Activated T-helper 17 cell treated with anti-CD3 and anti-CD28 coated beads, Interleukin-2, amount 50 U/mL, for 72 hours (primary cell): ENCODE data around the gene KLF7. TPM values are rescaled to one million over a fixed set of nuclear protein-coding genes. Genes with fewer than 3 reads are reported as not detected.
A peak's percentile ranks its signal among the peaks of the same experiment; 100 is the strongest.

ENCODE experiments used
- ATAC-seq: fragments of 150-1000 bp; cut with Tn5 transposase; replicated peaks from 2 replicates; pipeline ENCODE4 v1.10.0; 2021; ENCODE audit warnings: mild to moderate bottlenecking, moderate library complexity
- H3K27ac Mint-ChIP-seq: one replicate; pipeline ENCODE4 v1.8.0; 2022; ENCODE audit warnings: mixed read lengths
- H3K27me3 Mint-ChIP-seq: one replicate; pipeline ENCODE4 v1.8.0; 2022; ENCODE audit warnings: mixed read lengths
- H3K36me3 Mint-ChIP-seq: one replicate; pipeline ENCODE4 v1.8.0; 2022; ENCODE audit warnings: low read depth, mild to moderate bottlenecking, mixed read lengths
- H3K4me1 Mint-ChIP-seq: one replicate; pipeline ENCODE4 v1.8.0; 2022; ENCODE audit warnings: mixed read lengths
- H3K4me3 Mint-ChIP-seq: one replicate; pipeline ENCODE4 v1.8.0; 2022; ENCODE audit warnings: mild to moderate bottlenecking, mixed read lengths
- H3K9me3 Mint-ChIP-seq: one replicate; pipeline ENCODE4 v1.8.0; 2022; ENCODE audit warnings: mixed read lengths
- total RNA-seq, 2 donors: library from RNA; stranded (reverse); gene quantifications; one replicate each; pipeline ENCODE4 v1.2.3, GENCODE V29; 2022

KLF7 gene
- total RNA-seq, 2 donors from 2014 or later, result 32.8 to 40.6 TPM

- Mint-ChIP-seq H3K4me1 (peaks cover 5% of the 10 kb centered on the region), H3K27ac (no peak overlapping the region), H3K9me3 (peaks cover 7% of the 10 kb centered on the region), H3K4me3 (no peak overlapping the region), H3K27me3 (peaks cover 3% of the 10 kb centered on the region), H3K36me3 (no peaks in the 10 kb centered on the region)
- no peak for ATAC-seq
Measured at GRCh38 chr2:207183506-207183905, 17.8 kb upstream of the KLF7 start.

DNA sequence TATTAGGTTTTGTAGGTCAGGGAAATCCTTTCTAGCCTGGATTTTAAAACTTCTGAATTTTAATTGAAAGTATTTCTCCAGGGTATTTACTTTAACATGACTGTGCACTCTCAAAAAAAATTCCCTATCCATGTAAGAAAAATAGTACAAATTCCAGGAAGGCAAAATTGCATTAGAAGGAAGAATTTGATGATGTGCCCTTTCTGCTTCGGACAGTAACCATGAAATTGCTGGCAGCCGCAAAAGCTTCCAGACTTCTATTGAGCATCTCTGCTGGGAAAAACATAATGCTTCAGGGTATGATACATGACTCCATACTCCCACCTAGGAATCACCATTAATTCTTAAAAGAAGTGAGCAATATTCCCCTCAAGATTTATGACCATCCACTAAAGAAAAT, 17.2 kb upstream of the KLF7 start:
- H3K27me3 Mint-ChIP-seq, result peaks cover 3% of the 10 kb centered on the region
- peaks cover 5% of the 10 kb centered on the region for H3K4me1 Mint-ChIP-seq
- no peaks in the 10 kb centered on the region for H3K36me3 Mint-ChIP-seq
- H3K4me3 Mint-ChIP-seq, result no peak overlapping the region
- ATAC-seq, result no peak
- no peak overlapping the region for H3K27ac Mint-ChIP-seq
- H3K9me3 Mint-ChIP-seq, result peaks cover 7% of the 10 kb centered on the region

DNA sequence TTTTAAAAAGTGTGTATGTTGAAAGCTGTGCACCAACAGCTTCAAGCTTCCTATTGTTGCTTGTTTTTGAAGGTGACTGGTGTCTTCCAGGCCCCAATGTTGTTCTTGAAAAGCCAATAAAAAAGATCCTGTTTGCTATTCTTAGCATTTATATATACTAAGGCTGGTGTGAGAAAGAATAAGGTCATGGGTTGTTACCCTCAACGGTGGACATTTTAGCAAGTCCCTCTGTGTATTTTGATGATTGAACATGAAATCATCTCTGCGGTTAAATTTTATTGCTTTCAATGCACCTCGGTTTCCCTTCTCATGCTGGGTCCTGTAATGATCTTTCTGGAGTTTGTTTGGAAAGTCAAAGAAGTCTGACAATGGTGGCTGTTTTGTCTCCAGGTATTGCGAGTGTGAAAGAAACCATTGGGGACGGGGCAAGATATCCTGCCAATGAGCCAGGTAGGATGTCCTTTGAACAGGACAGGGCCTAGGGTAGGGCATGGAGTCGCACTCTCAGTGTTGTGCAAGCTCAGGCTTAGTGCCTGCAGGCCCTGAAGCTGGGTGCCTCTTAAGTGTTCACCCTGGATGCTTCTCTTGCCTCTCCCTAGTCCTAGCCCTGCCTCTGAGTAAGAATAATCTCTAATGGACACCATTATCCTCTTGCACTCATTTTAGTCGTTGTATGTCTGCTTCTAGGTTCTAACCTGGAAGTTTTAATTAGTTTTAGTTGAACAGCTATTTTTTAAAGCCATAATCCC, 16.0 kb upstream of the KLF7 start:
- ATAC-seq, result no peak
- H3K36me3 Mint-ChIP-seq, result no peaks in the 10 kb centered on the region
- H3K9me3 Mint-ChIP-seq, result no peaks in the 10 kb centered on the region
- no peak overlapping the region for H3K4me3 Mint-ChIP-seq
- H3K4me1 Mint-ChIP-seq, result peaks cover 5% of the 10 kb centered on the region
- H3K27me3 Mint-ChIP-seq, result no peaks in the 10 kb centered on the region
- no peak overlapping the region for H3K27ac Mint-ChIP-seq

DNA sequence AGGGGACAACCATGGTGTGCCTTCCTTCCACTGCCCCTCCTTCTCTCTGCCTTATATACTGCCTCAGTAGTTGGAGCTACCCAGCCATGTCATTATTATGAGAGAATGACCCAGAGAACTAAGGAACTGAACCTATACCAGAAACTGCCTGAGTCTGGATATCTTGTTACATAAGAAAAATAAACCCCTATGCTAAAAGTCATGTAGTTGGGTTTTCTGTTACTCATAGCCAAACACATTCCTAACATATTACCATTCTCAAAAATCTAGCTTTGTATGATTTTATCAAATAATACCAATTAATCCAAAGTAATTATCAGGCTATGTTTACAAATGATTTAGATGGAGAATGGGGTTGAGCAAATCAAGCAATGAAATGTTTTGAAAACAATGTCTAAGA, 15.0 kb upstream of the KLF7 start:
- H3K27me3 Mint-ChIP-seq, result no peaks in the 10 kb centered on the region
- H3K4me1 Mint-ChIP-seq, result peaks cover 5% of the 10 kb centered on the region
- H3K4me3 Mint-ChIP-seq, result no peak overlapping the region
- H3K36me3 Mint-ChIP-seq, result no peaks in the 10 kb centered on the region
- H3K9me3 Mint-ChIP-seq, result no peaks in the 10 kb centered on the region
- no peak for ATAC-seq
- no peak overlapping the region for H3K27ac Mint-ChIP-seq

DNA sequence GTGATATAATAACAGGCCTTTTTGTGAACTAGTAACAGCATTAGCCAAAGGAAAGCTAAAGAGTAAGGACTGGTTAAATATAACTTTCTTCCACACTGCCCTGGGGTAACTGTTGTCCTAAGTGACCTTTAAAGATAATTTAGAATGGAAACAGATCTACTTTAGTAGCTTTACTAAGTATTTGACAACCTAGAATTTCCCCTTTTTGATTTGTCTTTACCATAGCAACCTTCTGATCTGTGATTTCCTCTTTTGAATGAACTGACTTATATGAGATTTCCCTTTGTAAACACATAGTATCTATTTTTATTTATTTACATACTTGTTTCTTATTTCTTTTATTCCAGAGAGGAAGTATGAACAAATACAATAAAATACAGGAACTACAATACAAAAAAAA, 10.5 kb upstream of the KLF7 start:
- no peak for ATAC-seq
- Mint-ChIP-seq H3K4me3 (no peak overlapping the region), H3K4me1 (no peaks in the 10 kb centered on the region), H3K36me3 (no peaks in the 10 kb centered on the region), H3K9me3 (no peaks in the 10 kb centered on the region), H3K27ac (no peak overlapping the region), H3K27me3 (no peaks in the 10 kb centered on the region)

DNA sequence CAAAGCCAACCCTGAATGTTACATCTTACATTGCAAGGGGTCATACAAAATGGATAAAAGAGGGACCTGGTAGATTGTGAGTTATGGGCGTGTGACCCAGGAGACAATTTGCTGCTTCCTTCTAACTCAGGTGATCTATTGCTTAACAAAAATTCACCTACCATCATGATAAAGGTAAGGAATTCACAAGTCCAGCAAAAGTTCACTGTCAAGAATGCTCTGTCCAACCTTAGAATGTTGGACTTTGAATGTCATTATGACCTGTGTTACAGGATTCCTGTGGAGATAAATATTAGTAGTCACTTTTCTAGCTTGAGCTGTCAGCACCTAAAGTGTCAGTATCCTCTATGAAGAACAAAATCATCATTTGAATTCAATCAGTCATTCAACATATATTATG, 7.9 kb upstream of the KLF7 start:
- H3K4me3 Mint-ChIP-seq, result no peak overlapping the region
- ATAC-seq, result no peak
- peaks cover 3% of the 10 kb centered on the region for H3K9me3 Mint-ChIP-seq
- no peak overlapping the region for H3K27ac Mint-ChIP-seq
- no peaks in the 10 kb centered on the region for H3K4me1 Mint-ChIP-seq
- no peaks in the 10 kb centered on the region for H3K27me3 Mint-ChIP-seq
- H3K36me3 Mint-ChIP-seq, result no peaks in the 10 kb centered on the region

DNA sequence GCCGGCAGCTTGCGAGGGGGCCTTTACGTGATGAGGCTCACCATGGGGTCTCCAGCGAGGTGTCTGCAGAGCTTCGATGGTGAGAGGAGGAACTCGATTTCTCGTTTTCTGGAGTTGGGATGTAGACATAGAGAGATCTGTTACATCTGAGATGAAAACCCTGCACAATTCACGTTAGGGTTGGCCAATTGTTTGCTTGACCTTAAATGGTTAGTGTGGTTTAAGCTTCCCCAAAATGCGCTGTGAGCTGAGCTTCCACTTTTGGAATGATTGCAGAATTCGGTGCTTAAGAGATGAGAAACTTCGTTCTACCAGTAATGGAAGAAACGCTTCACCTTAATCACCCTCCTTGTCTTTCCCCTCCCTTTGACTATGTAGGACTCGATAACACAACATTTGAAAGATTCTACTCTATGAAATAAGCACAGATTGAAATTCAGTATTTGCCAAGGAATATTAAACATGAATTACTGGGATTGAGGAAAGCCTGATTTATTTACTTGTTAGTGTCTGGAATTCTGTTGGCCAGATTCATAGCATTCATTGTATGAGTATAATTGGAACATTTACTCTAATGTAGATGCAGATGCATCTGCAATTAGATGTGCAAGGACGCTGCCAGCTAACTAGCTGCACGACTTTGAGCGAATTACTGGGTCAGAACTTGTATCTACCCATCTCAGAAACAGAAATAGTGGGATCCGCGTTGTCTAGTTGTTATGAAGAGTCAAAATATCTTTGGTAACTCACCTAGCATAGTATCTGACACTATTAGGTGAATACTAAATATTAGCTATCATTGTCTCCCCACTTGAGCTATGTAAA, 1.6 kb upstream of the KLF7 start:
- Mint-ChIP-seq H3K27ac (peak overlapping the region; percentile 95), H3K9me3 (peaks cover 3% of the 10 kb centered on the region), H3K4me1 (peaks cover 27% of the 10 kb centered on the region), H3K27me3 (peaks cover 4% of the 10 kb centered on the region), H3K36me3 (peaks cover 44% of the 10 kb centered on the region), H3K4me3 (peak overlapping the region; percentile 95)
- ATAC-seq, result peak; percentile 17

- H3K36me3 Mint-ChIP-seq, result peaks cover 46% of the 10 kb centered on the region
- peak; percentile 60 for ATAC-seq
- peaks cover 27% of the 10 kb centered on the region for H3K4me1 Mint-ChIP-seq
Measured at GRCh38 chr2:207166349-207167098, 776 bp upstream of the KLF7 start.

DNA sequence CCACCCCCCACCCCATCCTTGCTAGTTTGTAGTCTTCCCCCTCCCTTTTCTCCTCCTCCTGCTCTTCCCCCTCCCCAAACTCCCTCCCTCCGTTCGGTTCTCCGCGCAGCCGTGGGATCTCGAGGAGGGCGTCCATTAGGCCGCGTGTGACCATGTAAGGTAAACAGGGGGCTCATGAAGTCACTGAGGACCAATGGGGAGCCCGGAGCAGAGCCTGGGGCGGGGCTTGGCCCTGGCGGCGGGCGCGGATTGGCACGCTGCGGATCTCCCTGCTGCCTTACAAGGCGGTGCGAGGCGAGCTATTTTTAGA, 246 bp upstream of the KLF7 start:
- peaks cover 3% of the 10 kb centered on the region for H3K9me3 Mint-ChIP-seq
- peaks cover 27% of the 10 kb centered on the region for H3K4me1 Mint-ChIP-seq
- peaks cover 46% of the 10 kb centered on the region for H3K36me3 Mint-ChIP-seq
- H3K27me3 Mint-ChIP-seq, result peaks cover 4% of the 10 kb centered on the region
- peak overlapping the region; percentile 95 for H3K27ac Mint-ChIP-seq
- peak overlapping the region; percentile 95 for H3K4me3 Mint-ChIP-seq
- peak; percentile 90 for ATAC-seq

More at GRCh38 chr2:207166349-207167098, 776 bp upstream of the KLF7 start:
- Mint-ChIP-seq H3K27me3 (peaks cover 4% of the 10 kb centered on the region), H3K27ac (peak overlapping the region; percentile 95), H3K4me3 (peak overlapping the region; percentile 95), H3K9me3 (peaks cover 3% of the 10 kb centered on the region)

DNA sequence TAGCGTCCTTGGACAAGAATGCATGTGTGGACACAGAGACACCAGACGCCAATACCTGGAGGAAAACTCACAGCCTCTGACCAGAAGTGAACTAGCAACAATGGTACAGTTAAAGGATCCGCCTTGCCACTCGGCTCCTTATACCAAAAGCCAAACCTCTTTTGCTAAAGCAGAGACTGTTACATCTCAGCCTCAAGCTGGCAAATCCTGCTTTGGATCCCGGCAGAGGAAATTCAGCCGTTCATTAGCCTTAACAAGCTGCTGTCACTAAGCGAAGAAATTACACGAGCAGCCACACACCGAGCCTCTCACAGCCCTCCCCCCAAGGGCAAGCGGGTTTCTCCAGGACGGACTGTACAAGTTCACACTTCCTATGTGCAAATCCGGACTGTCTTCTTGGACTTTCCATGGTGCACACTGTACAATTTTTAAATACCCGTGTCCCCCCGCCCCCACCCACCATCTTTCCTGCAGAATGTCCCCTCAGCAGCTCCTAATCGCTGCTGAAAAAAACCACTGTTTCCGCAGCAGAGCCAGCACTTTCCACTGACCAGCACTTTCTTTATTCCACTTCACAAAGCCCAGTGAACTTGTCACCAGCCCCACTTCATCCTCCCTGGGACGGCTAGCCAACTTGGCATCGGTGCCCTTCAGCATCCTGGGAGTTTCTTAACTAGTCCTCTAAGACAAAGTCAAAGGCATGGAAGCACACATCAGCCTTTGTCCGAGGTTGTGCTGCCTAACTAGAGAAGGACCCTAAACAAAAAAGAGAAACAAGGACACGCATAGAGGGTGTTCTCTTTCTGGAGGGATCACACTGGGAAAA, 1.5 kb downstream of the KLF7 start:
- Mint-ChIP-seq H3K4me3 (peak overlapping the region; percentile 95), H3K9me3 (no peaks in the 10 kb centered on the region), H3K4me1 (peaks cover 27% of the 10 kb centered on the region), H3K27me3 (peaks cover 4% of the 10 kb centered on the region), H3K36me3 (peaks cover 51% of the 10 kb centered on the region), H3K27ac (peak overlapping the region; percentile 95)
- ATAC-seq, result no peak

DNA sequence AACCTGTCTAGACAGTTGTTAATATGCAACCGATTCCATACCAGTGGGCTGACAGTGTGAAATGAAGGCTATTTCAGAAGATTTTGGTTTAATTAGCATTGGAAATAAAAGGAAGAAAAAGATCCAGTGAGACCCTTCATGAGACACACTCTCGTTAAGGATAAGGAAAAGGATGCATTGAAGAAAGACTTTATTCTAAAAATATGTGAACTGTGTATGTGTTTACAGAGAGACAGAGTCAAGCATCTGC, 2.1 kb downstream of the KLF7 start:
- no peaks in the 10 kb centered on the region for H3K9me3 Mint-ChIP-seq
- peak overlapping the region; percentile 95 for H3K4me3 Mint-ChIP-seq
- no peak for ATAC-seq
- H3K27ac Mint-ChIP-seq, result peak overlapping the region; percentile 95
- H3K36me3 Mint-ChIP-seq, result peaks cover 51% of the 10 kb centered on the region
- peaks cover 27% of the 10 kb centered on the region for H3K4me1 Mint-ChIP-seq
- peaks cover 4% of the 10 kb centered on the region for H3K27me3 Mint-ChIP-seq

- Mint-ChIP-seq H3K4me3 (peak overlapping the region; percentile 95), H3K27me3 (peaks cover 4% of the 10 kb centered on the region), H3K27ac (peak overlapping the region; percentile 95), H3K4me1 (peaks cover 27% of the 10 kb centered on the region), H3K36me3 (peaks cover 51% of the 10 kb centered on the region), H3K9me3 (no peaks in the 10 kb centered on the region)
- peak; percentile 45 for ATAC-seq
Measured at GRCh38 chr2:207163053-207163755, 2.5 kb downstream of the KLF7 start.

DNA sequence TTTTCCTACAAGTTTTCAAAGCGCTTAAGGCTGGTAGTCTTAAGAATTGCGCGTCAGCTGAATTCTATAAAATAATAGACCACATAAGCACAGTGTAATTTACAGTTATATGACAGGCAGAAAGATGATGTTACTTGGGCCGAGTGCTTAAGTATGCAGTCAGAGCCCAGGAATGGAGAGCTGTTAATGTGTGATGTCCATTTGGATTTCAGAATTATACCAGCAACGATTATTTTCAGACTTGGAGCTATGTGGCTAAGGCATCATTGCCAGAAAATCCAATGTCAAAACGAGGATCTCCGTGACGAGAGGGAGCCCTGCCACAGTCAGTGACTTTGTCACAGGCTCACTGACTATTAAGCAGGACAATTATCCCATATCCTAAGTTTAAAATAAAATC, 3.4 kb downstream of the KLF7 start:
- H3K27ac Mint-ChIP-seq, result no peak overlapping the region
- H3K9me3 Mint-ChIP-seq, result no peaks in the 10 kb centered on the region
- H3K36me3 Mint-ChIP-seq, result peaks cover 52% of the 10 kb centered on the region
- no peak for ATAC-seq
- H3K4me1 Mint-ChIP-seq, result peaks cover 29% of the 10 kb centered on the region
- peak overlapping the region; percentile 95 for H3K4me3 Mint-ChIP-seq
- H3K27me3 Mint-ChIP-seq, result peaks cover 4% of the 10 kb centered on the region
